GM18858 (cell line): ENCODE data around the gene MYT1.

Source experiments
- ATAC-seq: cut with Tn5 transposase; IDR thresholded peaks from one replicate; pipeline ENCODE4 v1.9.1; 2021; ENCODE audit not compliant: unreplicated experiment

The MYT1 gene

GRCh38 chr20:64188682-64189529, 24.7 kb downstream of the MYT1 start:
- ATAC-seq: no peak

DNA sequence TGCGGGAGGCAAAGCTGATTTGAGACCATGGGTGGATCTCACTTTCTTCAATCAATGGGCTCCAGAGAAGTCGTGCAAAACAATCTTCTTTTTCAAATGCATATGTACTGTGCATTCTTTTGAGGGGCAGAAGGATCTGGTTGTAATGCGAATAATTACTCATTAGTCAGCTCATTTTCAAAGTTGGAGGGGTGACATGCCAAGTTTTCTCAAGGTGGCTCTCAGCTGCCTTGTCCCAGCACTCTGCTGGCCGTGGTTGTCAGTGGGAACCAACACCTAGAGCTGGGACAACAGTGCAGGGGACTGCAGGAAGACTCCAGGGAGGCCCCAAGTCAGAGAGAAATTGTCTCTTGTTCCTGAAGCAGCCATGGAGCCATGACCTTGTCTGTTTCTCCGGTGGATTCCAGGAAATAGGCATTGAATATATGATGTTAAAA, 25.3 kb downstream of the MYT1 start:
- no peak for ATAC-seq

DNA sequence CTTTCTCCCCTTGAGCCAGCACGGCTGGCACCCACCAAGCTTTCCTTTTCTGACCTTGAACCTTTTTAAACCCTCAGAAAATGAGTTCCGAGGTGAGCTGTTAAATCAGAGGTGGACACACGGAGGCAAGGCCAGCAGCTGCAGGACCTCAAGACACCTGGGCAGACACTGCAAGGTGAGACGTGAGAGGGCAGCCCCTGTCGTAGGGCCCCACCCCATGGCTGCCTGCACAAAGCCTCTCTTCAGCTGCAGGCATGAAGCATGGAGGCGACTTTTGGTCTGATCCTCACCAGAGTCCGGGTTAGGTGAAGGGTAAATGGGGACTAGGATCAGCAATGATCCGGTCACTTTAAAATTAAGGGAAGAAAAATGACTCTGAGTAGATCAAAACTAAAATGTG, 25.7 kb downstream of the MYT1 start:
- ATAC-seq: no peak

DNA sequence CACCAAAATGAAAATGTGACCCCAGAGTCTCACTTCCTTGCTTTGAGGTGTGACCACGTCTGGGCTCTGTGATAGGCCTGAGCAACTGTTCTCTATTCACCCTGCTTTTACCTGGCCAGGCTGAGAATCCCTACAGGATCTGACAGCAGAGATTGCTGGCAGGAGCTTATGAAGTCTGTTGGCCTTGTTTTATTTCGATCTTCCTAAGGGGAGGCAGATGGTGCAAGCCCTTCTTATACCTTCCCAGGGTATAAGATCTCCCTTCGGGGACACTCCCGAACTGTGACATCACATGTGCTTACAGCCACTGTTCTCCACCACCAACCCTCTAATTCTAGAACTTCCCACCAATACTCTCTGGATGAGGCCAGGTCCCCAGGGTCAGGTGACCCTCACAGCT, 26.8 kb downstream of the MYT1 start:
- no peak for ATAC-seq

- ATAC-seq: no peak
Measured at GRCh38 chr20:64192406-64192805, 28.2 kb downstream of the MYT1 start.

DNA sequence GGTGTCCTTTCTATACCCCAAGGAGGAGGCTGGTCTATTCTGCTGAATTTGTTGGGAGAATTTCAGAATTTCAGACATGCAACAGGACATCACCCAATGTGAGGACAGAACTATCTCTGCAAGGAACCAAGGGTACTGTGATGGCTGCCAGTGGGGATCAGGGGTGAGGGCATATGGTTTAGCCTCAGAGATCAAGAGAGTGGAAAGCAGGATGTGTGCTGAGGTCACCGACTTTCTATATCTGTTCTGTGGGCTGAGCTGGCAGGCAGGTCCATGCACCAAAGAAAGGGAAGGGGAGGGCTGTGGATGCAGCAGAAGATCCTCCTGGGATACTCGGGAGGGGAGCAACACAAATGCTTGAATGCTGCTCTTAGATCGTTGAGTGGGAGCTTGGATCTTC, 28.8 kb downstream of the MYT1 start:
- no peak for ATAC-seq

- ATAC-seq: no peak
Measured at GRCh38 chr20:64194269-64194668, 30.0 kb downstream of the MYT1 start.

GRCh38 chr20:64196309-64196708, 32.1 kb downstream of the MYT1 start:
- ATAC-seq: no peak

GRCh38 chr20:64196847-64197306, 32.6 kb downstream of the MYT1 start:
- no peak for ATAC-seq

- ATAC-seq: no peak
Measured at GRCh38 chr20:64198347-64198746, 34.1 kb downstream of the MYT1 start.

DNA sequence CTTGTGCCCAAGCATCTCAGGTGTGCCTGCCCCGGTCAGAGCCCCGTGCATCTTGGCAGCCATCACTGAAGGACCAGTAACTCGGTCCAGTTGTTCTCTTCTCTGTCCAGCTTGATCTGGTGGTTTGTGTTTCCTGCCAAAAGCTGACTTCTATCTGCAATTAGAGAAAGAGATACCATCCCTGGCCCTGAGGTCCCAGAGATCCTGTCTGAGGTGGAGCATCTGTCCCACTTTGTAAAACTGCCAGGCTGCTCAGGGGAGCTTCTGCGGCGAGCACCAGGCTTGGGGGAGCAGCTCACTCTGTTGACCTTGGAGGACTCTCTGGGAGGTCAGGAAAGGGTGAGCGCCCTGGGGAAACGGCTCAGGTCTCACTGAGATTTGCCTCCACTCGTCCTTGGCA, 35.1 kb downstream of the MYT1 start:
- no peak for ATAC-seq

GRCh38 chr20:64200740-64201139, 36.5 kb downstream of the MYT1 start:
- no peak for ATAC-seq

- ATAC-seq: no peak
Measured at GRCh38 chr20:64201653-64202052, 37.4 kb downstream of the MYT1 start.

DNA sequence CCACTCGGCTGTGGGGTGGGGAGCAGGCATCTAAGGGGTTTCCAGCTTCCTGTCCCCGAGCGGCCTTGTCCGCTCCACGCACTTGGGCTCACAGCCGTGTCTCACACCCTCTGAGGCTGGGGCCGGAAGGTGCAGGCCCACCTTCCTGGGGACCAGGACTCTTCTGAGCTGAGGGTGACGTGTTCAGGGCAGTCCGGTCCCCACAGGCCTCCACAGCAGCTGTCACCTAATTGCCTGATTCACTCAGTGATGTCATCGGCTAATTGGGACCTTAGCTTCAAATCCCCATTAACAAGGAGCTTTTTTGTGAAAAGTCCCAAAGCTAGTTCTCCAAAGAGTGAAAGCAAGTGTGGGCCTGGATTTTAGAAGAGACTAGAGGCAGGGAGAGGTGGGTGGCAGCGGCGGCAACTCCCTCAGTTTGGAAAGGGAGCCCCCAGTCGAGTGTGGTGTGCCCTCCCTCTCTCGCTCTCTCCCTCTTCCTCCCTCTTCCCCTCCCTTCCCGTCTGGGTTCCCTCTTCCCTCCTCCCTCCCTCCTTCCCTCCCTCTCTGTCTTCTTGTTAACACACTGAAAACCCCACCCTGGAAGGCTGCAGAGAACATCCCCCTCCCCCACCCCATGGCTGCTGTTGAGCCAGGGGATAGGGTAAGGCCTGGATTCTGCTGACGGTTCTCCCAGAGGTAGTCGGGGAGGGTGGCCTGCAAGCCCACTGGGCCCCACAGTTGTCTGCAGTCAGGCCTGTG, 39.0 kb downstream of the MYT1 start:
- ATAC-seq: no peak

DNA sequence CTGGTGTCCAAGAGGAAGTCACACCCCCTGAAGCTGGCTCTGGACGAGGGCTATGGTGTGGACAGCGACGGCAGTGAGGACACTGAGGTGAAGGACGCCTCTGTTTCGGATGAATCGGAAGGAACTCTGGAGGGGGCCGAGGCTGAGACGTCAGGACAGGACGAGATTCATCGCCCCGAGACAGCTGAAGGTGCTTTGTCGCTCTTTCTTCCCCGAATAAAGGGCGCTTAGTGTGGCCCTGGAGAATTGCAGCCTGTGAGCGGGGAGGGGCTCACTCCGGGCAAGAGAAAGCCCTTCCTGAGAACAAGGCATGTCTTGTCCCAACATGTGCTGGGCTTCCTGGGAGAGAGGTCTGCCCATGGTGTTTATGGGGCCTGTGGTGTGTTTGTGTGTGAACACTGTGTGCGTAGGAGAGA, 41.4 kb downstream of the MYT1 start:
- ATAC-seq: no peak

GRCh38 chr20:64206614-64207013, 42.4 kb downstream of the MYT1 start:
- no peak for ATAC-seq

GRCh38 chr20:64207641-64208590, 43.7 kb downstream of the MYT1 start:
- no peak for ATAC-seq

- ATAC-seq: no peak
Measured at GRCh38 chr20:64209148-64209547, 44.9 kb downstream of the MYT1 start.

- ATAC-seq: no peak
Measured at GRCh38 chr20:64210656-64211369, 46.6 kb downstream of the MYT1 start.

GRCh38 chr20:64211874-64212658, 47.8 kb downstream of the MYT1 start:
- ATAC-seq: no peak
